HepG2 (cell line): ENCODE results near the gene NABP1. TPM values are rescaled to one million over a fixed set of nuclear protein-coding genes. Genes with fewer than 3 reads are reported as not detected.
A peak's percentile ranks its signal among the peaks of the same experiment; 100 is the strongest.

Source experiments
- BRCA1 ChIP-seq: sonication (generic); formaldehyde crosslinking; IDR thresholded peaks from 2 replicates; pipeline ENCODE4 v1.4.0; 2020; ENCODE audit warnings: missing genetic modification reagents
- EEA1 ChIP-seq: sonication (generic); formaldehyde crosslinking; IDR thresholded peaks from 2 replicates; pipeline ENCODE4 v1.5.1; 2020; ENCODE audit warnings: mild to moderate bottlenecking, missing genetic modification reagents, borderline replicate concordance
- FOXK1 ChIP-seq: sonication (generic); formaldehyde crosslinking; IDR thresholded peaks from 2 replicates; pipeline ENCODE4 v1.4.0; 2020; ENCODE audit warnings: low read depth, missing genetic modification reagents, borderline replicate concordance
- HMG20A ChIP-seq: IDR thresholded peaks from 2 replicates; pipeline ENCODE4 v1.6.1; 2016; ENCODE audit warnings: borderline replicate concordance
- KDM2A ChIP-seq: sonication (generic); formaldehyde crosslinking; IDR thresholded peaks from 2 replicates; pipeline ENCODE4 v1.4.0; 2020; ENCODE audit warnings: low read depth, missing genetic modification reagents, borderline replicate concordance
- KDM6A ChIP-seq: IDR thresholded peaks from 2 replicates; pipeline ENCODE4 v1.6.1; 2016; ENCODE audit warnings: low read depth
- MBNL3 ChIP-seq: fragments of 250-450 bp; sonication (Bioruptor Pico); conservative IDR thresholded peaks from 2 replicates; pipeline ENCODE4 v1.8.0; 2022; ENCODE audit warnings: mild to moderate bottlenecking, inconsistent platforms
- NAIF1 ChIP-seq: sonication (generic); formaldehyde crosslinking; IDR thresholded peaks from 2 replicates; pipeline ENCODE4 v1.5.0; 2020; ENCODE audit warnings: mild to moderate bottlenecking, missing genetic modification reagents, borderline replicate concordance
- POLR2A ChIP-seq, 2 experiments: IDR thresholded peaks; 2 replicates each; pipeline ENCODE4 v1.6.1; 2011; ENCODE audit warnings: low read depth in 2 of 2, low read length in 2 of 2, mild to moderate bottlenecking in 1 of 2, moderate library complexity in 1 of 2; ENCODE audit not compliant: insufficient read depth in 1 of 2
- SETDB1 ChIP-seq: sonication (generic); formaldehyde crosslinking; IDR thresholded peaks from 2 replicates; pipeline ENCODE4 v1.5.1; 2020; ENCODE audit warnings: missing genetic modification reagents, mild to moderate bottlenecking, borderline replicate concordance
- THYN1 ChIP-seq: sonication (generic); formaldehyde crosslinking; IDR thresholded peaks from 2 replicates; pipeline ENCODE4 v1.8.1; 2023; ENCODE audit warnings: low read depth, mild to moderate bottlenecking, moderate library complexity, missing genetic modification reagents, borderline replicate concordance
- ZBTB42 ChIP-seq: sonication (generic); formaldehyde crosslinking; IDR thresholded peaks from 2 replicates; pipeline ENCODE4 v1.5.0; 2020; ENCODE audit warnings: mild to moderate bottlenecking, missing genetic modification reagents
- ZFAT ChIP-seq: sonication (generic); formaldehyde crosslinking; conservative IDR thresholded peaks from 2 replicates; pipeline ENCODE4 v1.8.1; 2023; ENCODE audit warnings: missing genetic modification reagents, inconsistent platforms
- ZNF12 ChIP-seq: sonication (generic); formaldehyde crosslinking; IDR thresholded peaks from 2 replicates; pipeline ENCODE4 v1.5.0; 2020; ENCODE audit warnings: missing genetic modification reagents
- ZNF160 ChIP-seq: sonication (generic); formaldehyde crosslinking; IDR thresholded peaks from 2 replicates; pipeline ENCODE4 v1.8.0; 2022; ENCODE audit warnings: mild to moderate bottlenecking, inconsistent platforms, missing genetic modification reagents
- ZNF326 ChIP-seq: sonication (generic); formaldehyde crosslinking; IDR thresholded peaks from 2 replicates; pipeline ENCODE4 v1.4.0; 2020; ENCODE audit warnings: missing genetic modification reagents, borderline replicate concordance
- ZNF331 ChIP-seq: sonication (generic); formaldehyde crosslinking; IDR thresholded peaks from 2 replicates; pipeline ENCODE4 v1.4.0; 2020; ENCODE audit warnings: missing genetic modification reagents
- ZNF563 ChIP-seq: sonication (generic); formaldehyde crosslinking; IDR thresholded peaks from 2 replicates; pipeline ENCODE4 v1.8.0; 2022; ENCODE audit warnings: mild to moderate bottlenecking, moderate library complexity, missing genetic modification reagents
- ZNF7 ChIP-seq: IDR thresholded peaks from 2 replicates; pipeline ENCODE4 v1.6.1; 2016; ENCODE audit warnings: missing biosample characterization, missing genetic modification reagents
- ZNF768 ChIP-seq: sonication (generic); formaldehyde crosslinking; IDR thresholded peaks from 2 replicates; pipeline ENCODE4 v1.4.0; 2020; ENCODE audit warnings: missing genetic modification reagents
- polyA plus RNA-seq, 8 experiments: library from polyadenylated mRNA; depleted of rRNA in 3 of 8; stranded (reverse) in 7 of 8; unstranded in 1 of 8; fragments of >200 nt; fragmentation: Illumina TruSeq in 4 of 8; extraction: Trizol in 4 of 8; gene quantifications; 2 replicates each; pipeline versions ENCODE4 v1.2.1 to v1.2.3, GENCODE V29; 2011 to 2016; ENCODE audit warnings: low read depth in 4 of 8, missing spikeins in 1 of 8, mixed read lengths in 1 of 8; ENCODE audit not compliant: insufficient read depth in 1 of 8
- total RNA-seq, 5 experiments: library from RNA; depleted of rRNA; stranded (reverse); fragments of >200 nt; fragmentation: Illumina TruSeq; extraction: Trizol; gene quantifications; 2 replicates each; pipeline ENCODE4 v1.2.3, GENCODE V29; 2016; ENCODE audit warnings: low read depth in 1 of 5
- TF ChIP-seq, protein P1 (sequence below): sonication (generic); formaldehyde crosslinking; conservative IDR thresholded peaks from 2 replicates; pipeline ENCODE4 v1.8.0; 2022; ENCODE audit warnings: low read depth, missing genetic modification reagents
- TF ChIP-seq, protein P2 (sequence below), 2 experiments: sonication (generic) in 1 of 2; formaldehyde crosslinking in 1 of 2; IDR thresholded peaks; 2 replicates each; pipeline versions ENCODE4 v1.4.0 to v1.6.1; 2018 to 2020; ENCODE audit warnings: missing genetic modification reagents in 2 of 2, borderline replicate concordance in 1 of 2, low read depth in 1 of 2, mild to moderate bottlenecking in 1 of 2, missing biosample characterization in 1 of 2
- TF ChIP-seq, protein P3 (sequence below): fragments of 450-650 bp; IDR thresholded peaks from 2 replicates; pipeline ENCODE4 v1.6.1; 2017
- TF ChIP-seq, protein P4 (sequence below): sonication (generic); formaldehyde crosslinking; IDR thresholded peaks from 2 replicates; pipeline ENCODE4 v1.5.0; 2020; ENCODE audit warnings: missing genetic modification reagents, mild to moderate bottlenecking, borderline replicate concordance
- TF ChIP-seq, protein P5 (sequence below): IDR thresholded peaks from 2 replicates; pipeline ENCODE4 v1.6.1; 2016

Gene NABP1
- total and polyA plus RNA-seq, 2 of the 13 experiments (the other 11 are each of a cell fraction or from before 2014, with no cell fraction given): 14.9 to 19.8 TPM

DNA sequence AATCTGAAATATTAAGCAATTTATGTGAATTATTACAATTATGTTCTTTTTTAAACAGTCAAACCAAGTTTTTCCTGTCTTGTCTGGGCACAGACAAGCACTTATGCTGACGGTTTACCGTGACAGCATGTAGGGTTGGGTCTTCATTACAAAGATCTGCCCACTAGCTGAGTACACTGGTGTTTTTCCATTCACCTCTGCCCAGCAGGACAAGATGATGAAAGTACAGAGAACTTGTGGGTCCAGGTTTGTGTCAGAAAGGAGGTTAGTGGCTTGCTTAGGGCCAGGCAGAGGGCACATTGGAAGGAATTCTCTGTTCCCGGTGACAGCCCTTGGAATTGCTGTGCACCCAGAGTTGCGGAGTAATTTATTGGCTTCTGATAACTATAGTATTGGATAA is 14.0 kb downstream of the NABP1 start (continued):
- TF ChIP-seq, protein P1, sequence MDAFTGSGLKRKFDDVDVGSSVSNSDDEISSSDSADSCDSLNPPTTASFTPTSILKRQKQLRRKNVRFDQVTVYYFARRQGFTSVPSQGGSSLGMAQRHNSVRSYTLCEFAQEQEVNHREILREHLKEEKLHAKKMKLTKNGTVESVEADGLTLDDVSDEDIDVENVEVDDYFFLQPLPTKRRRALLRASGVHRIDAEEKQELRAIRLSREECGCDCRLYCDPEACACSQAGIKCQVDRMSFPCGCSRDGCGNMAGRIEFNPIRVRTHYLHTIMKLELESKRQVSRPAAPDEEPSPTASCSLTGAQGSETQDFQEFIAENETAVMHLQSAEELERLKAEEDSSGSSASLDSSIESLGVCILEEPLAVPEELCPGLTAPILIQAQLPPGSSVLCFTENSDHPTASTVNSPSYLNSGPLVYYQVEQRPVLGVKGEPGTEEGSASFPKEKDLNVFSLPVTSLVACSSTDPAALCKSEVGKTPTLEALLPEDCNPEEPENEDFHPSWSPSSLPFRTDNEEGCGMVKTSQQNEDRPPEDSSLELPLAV: no peak
- no peak for TF ChIP-seq ZNF563 (CRISPR knock-in tag)
- no peak for TF ChIP-seq KDM6A (CRISPR knock-in tag)
- no peak for TF ChIP-seq MBNL3
- TF ChIP-seq HMG20A (CRISPR knock-in tag): 0 out of 2 replicates have a peak, but pooled peaks have one; percentile 30
- no peak for TF ChIP-seq THYN1 (CRISPR knock-in tag)
- TF ChIP-seq POLR2A (IDR thresholded peaks at IDR 0.05; ENCODE audit: insufficient read depth in 1 of 2, low read depth in 2 of 2, low read length in 2 of 2): 0 out of 4 replicates have a peak, but pooled peaks of 1 of the 2 experiments have one; percentile 19
- TF ChIP-seq ZNF768 (CRISPR knock-in tag): no peak
- TF ChIP-seq ZNF326: no peak
- TF ChIP-seq, protein P2, sequence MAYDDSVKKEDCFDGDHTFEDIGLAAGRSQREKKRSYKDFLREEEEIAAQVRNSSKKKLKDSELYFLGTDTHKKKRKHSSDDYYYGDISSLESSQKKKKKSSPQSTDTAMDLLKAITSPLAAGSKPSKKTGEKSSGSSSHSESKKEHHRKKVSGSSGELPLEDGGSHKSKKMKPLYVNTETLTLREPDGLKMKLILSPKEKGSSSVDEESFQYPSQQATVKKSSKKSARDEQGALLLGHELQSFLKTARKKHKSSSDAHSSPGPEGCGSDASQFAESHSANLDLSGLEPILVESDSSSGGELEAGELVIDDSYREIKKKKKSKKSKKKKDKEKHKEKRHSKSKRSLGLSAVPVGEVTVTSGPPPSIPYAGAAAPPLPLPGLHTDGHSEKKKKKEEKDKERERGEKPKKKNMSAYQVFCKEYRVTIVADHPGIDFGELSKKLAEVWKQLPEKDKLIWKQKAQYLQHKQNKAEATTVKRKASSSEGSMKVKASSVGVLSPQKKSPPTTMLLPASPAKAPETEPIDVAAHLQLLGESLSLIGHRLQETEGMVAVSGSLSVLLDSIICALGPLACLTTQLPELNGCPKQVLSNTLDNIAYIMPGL (CRISPR knock-in tag; IDR thresholded peaks at IDR 0.05; ENCODE audit: borderline replicate concordance in 1 of 2, low read depth in 1 of 2): no peak
- TF ChIP-seq BRCA1 (CRISPR knock-in tag): no peak
- no peak for TF ChIP-seq ZBTB42 (CRISPR knock-in tag)
- TF ChIP-seq FOXK1 (CRISPR knock-in tag): peak; percentile 25; the same call in 1 of the 2 replicates
- 0 out of 2 replicates have a peak, but pooled peaks have one; percentile 28 for TF ChIP-seq ZNF7 (CRISPR knock-in tag)
- TF ChIP-seq KDM2A (CRISPR knock-in tag): 0 out of 2 replicates have a peak, but pooled peaks have one; percentile 9
- TF ChIP-seq EEA1 (CRISPR knock-in tag): no peak
- TF ChIP-seq ZNF160 (CRISPR knock-in tag): no peak
- TF ChIP-seq, protein P3, sequence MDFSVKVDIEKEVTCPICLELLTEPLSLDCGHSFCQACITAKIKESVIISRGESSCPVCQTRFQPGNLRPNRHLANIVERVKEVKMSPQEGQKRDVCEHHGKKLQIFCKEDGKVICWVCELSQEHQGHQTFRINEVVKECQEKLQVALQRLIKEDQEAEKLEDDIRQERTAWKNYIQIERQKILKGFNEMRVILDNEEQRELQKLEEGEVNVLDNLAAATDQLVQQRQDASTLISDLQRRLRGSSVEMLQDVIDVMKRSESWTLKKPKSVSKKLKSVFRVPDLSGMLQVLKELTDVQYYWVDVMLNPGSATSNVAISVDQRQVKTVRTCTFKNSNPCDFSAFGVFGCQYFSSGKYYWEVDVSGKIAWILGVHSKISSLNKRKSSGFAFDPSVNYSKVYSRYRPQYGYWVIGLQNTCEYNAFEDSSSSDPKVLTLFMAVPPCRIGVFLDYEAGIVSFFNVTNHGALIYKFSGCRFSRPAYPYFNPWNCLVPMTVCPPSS: no peak
- TF ChIP-seq ZNF12 (CRISPR knock-in tag): 0 out of 2 replicates have a peak, but pooled peaks have one; percentile 15
- no peak for TF ChIP-seq SETDB1 (CRISPR knock-in tag)
- 0 out of 2 replicates have a peak, but pooled peaks have one; percentile 18 for TF ChIP-seq ZNF331
- TF ChIP-seq, protein P4, sequence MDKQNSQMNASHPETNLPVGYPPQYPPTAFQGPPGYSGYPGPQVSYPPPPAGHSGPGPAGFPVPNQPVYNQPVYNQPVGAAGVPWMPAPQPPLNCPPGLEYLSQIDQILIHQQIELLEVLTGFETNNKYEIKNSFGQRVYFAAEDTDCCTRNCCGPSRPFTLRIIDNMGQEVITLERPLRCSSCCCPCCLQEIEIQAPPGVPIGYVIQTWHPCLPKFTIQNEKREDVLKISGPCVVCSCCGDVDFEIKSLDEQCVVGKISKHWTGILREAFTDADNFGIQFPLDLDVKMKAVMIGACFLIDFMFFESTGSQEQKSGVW: no peak
- TF ChIP-seq ZFAT (CRISPR knock-in tag): no peak
- no peak for TF ChIP-seq NAIF1 (CRISPR knock-in tag)
- TF ChIP-seq, protein P5, sequence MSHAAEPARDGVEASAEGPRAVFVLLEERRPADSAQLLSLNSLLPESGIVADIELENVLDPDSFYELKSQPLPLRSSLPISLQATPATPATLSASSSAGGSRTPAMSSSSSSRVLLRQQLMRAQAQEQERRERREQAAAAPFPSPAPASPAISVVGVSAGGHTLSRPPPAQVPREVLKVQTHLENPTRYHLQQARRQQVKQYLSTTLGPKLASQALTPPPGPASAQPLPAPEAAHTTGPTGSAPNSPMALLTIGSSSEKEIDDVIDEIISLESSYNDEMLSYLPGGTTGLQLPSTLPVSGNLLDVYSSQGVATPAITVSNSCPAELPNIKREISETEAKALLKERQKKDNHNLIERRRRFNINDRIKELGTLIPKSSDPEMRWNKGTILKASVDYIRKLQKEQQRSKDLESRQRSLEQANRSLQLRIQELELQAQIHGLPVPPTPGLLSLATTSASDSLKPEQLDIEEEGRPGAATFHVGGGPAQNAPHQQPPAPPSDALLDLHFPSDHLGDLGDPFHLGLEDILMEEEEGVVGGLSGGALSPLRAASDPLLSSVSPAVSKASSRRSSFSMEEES: no peak
